Measurements from ENCODE around the gene FAF2.

The FAF2 gene

GRCh38 chr5:176446884-176447590, 1.1 kb upstream of the FAF2 start:
- Histone ChIP-seq H3K27me3 (ENCODE audit: insufficient read depth, low read depth, severe bottlenecking) (no peaks in the 10 kb centered on the region), H3K9me3 (ENCODE audit: severe bottlenecking) (no peaks in the 10 kb centered on the region), H3K4me3 (ENCODE audit: low read depth, low read length) (peak overlapping the region; percentile 95), H3K36me3 (peaks cover 5% of the 10 kb centered on the region), H3K27ac (peak overlapping the region; percentile 81)
- TF ChIP-seq CTCF (IDR thresholded peaks at IDR 0.05; ENCODE audit: low read depth, low read length): no peak
- no peak for DNase-seq

- H3K36me3 ChIP-seq: peaks cover 10% of the 10 kb centered on the region
- H3K27ac ChIP-seq: peak overlapping the region; percentile 81
- DNase-seq: no peak
- TF ChIP-seq CTCF (IDR thresholded peaks at IDR 0.05; ENCODE audit: low read depth, low read length): no peak
- H3K4me3 ChIP-seq (ENCODE audit: low read depth, low read length): peak overlapping the region; percentile 95
- H3K27me3 ChIP-seq (ENCODE audit: insufficient read depth, low read depth, severe bottlenecking): no peaks in the 10 kb centered on the region
- no peaks in the 10 kb centered on the region for H3K9me3 ChIP-seq (ENCODE audit: severe bottlenecking)
Observed at GRCh38 chr5:176447591-176447977, 601 bp upstream of the FAF2 start.

- no peaks in the 10 kb centered on the region for H3K27me3 ChIP-seq (ENCODE audit: insufficient read depth, low read depth, severe bottlenecking)
- no peaks in the 10 kb centered on the region for H3K9me3 ChIP-seq (ENCODE audit: severe bottlenecking)
- H3K4me3 ChIP-seq (ENCODE audit: low read depth, low read length): no peak overlapping the region
- no peak overlapping the region for H3K27ac ChIP-seq
- H3K36me3 ChIP-seq: peaks cover 29% of the 10 kb centered on the region
- DNase-seq: no peak
- no peak for TF ChIP-seq CTCF (IDR thresholded peaks at IDR 0.05; ENCODE audit: low read depth, low read length)
Observed at GRCh38 chr5:176450077-176450476, 1.9 kb downstream of the FAF2 start.

GRCh38 chr5:176454724-176455394, 6.7 kb downstream of the FAF2 start:
- Histone ChIP-seq H3K27ac (no peak overlapping the region), H3K9me3 (ENCODE audit: severe bottlenecking) (no peaks in the 10 kb centered on the region), H3K27me3 (ENCODE audit: insufficient read depth, low read depth, severe bottlenecking) (no peaks in the 10 kb centered on the region), H3K4me3 (ENCODE audit: low read depth, low read length) (no peak overlapping the region), H3K36me3 (peaks cover 29% of the 10 kb centered on the region)
- no peak for DNase-seq
- no peak for TF ChIP-seq CTCF (IDR thresholded peaks at IDR 0.05; ENCODE audit: low read depth, low read length)

- Histone ChIP-seq H3K27ac (no peak overlapping the region), H3K36me3 (peaks cover 7% of the 10 kb centered on the region), H3K27me3 (ENCODE audit: insufficient read depth, low read depth, severe bottlenecking) (no peaks in the 10 kb centered on the region), H3K4me3 (ENCODE audit: low read depth, low read length) (no peak overlapping the region), H3K9me3 (ENCODE audit: severe bottlenecking) (no peaks in the 10 kb centered on the region)
- TF ChIP-seq CTCF (IDR thresholded peaks at IDR 0.05; ENCODE audit: low read depth, low read length): no peak
- DNase-seq: no peak
Observed at GRCh38 chr5:176458904-176459561, 10.8 kb downstream of the FAF2 start.
